ENCODE results near the gene ABHD8.

The ABHD8 gene

GRCh38 chr19:17303167-17303939 lies at the start of gene ABHD8:
ABHD8 (minus strand) TSS chr19:17303425; CDS start chr19:17301616, 1,809 bp downstream.
- peak; percentile 97 to 98 for DNase-seq

GRCh38 chr19:17352608-17353280 lies 49.5 kb upstream of the ABHD8 start:
- no peak for DNase-seq

- no peak for DNase-seq
Observed at GRCh38 chr19:17351815-17352435, 48.7 kb upstream of the ABHD8 start.

GRCh38 chr19:17348700-17349099 lies 45.5 kb upstream of the ABHD8 start:
- DNase-seq = no peak

- no peak for DNase-seq
Observed at GRCh38 chr19:17347877-17348276, 44.7 kb upstream of the ABHD8 start.

- no peak for DNase-seq
Observed at GRCh38 chr19:17347361-17347760, 44.1 kb upstream of the ABHD8 start.

- DNase-seq = peak; percentile 89 to 91
Observed at GRCh38 chr19:17346109-17346671, 43.0 kb upstream of the ABHD8 start.

GRCh38 chr19:17341845-17342244 lies 38.6 kb upstream of the ABHD8 start:
- DNase-seq = no peak

- no peak for DNase-seq
Observed at GRCh38 chr19:17341386-17341785, 38.2 kb upstream of the ABHD8 start.

GRCh38 chr19:17340871-17341357 lies 37.7 kb upstream of the ABHD8 start:
- DNase-seq = no peak

- peak in 1 of 2 experiments; percentile 54 for DNase-seq
Observed at GRCh38 chr19:17340302-17340870, 37.2 kb upstream of the ABHD8 start.

- peak; percentile 78 to 79 for DNase-seq
Observed at GRCh38 chr19:17339088-17339741, 36.0 kb upstream of the ABHD8 start.

- DNase-seq = no peak
Observed at GRCh38 chr19:17338433-17339078, 35.3 kb upstream of the ABHD8 start.

GRCh38 chr19:17337675-17338432 lies 34.6 kb upstream of the ABHD8 start:
- DNase-seq = peak in 1 of 2 experiments; percentile 67

GRCh38 chr19:17336872-17337674 lies 33.8 kb upstream of the ABHD8 start, which contains the start of gene GTPBP3:
GTPBP3 (plus strand) TSS chr19:17337553; CDS start chr19:17337612, 59 bp downstream.
- DNase-seq = peak; percentile 97

GRCh38 chr19:17335575-17335974 lies 32.4 kb upstream of the ABHD8 start:
- no peak for DNase-seq

- DNase-seq = peak; percentile 99
Observed at GRCh38 chr19:17334414-17335409, 31.5 kb upstream of the ABHD8 start, which contains the start of gene ANO8. ANO8 (minus strand) TSS chr19:17334855; CDS start chr19:17334670, 185 bp downstream.

GRCh38 chr19:17333611-17334413 lies 30.6 kb upstream of the ABHD8 start:
- DNase-seq = peak; percentile 85 to 86
